NCI-H1417 (cell line): ENCODE data around the gene CTIF.

Experiments used
- DNase-seq, 3 experiments: peaks; one replicate each; lab custom pipeline; 2025; lab: John Stamatoyannopoulos, UW

CTIF gene

DNA sequence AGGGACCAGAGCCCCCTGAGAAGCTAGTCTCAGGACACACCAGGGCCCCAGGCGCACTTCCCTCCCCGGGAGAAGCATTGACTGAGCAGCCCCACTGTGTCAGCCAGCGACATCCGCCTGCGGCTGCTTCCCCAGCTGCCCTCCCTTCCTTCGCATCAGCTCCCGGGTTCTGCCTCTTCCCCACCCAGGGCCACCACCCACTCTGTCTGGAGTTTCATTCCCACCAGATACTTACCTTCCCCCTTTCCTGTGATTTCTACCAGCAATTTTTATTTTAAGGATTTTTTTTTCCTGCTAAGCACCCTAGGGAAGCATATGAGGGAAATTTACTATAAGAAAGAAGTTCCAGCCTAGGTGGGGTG lies 312.7 kb downstream of the CTIF start:
- DNase-seq, result no peak

DNA sequence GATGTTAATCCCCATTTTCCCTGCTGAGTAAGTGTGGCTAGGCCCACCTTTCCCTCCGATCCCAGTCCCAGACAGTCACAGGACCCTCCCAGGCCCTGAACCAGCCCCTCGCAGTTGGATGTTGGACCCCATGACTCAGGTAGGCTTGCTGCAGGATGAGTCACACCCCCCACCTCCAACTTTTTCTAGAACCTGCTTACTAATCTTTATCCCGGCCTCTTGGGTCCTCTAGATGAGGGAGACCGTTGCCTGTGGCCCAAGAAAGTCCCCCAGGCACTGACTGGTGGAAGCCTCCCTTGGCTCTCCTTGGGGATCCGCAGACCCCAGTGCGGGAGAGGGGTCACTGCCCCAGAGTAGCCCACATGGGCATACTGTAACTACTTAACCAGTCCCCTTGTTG lies 313.5 kb downstream of the CTIF start:
- no peak for DNase-seq

GRCh38 chr18:48852794-48853193 lies 314.0 kb downstream of the CTIF start:
- DNase-seq, result no peak

GRCh38 chr18:48853588-48853987 lies 314.8 kb downstream of the CTIF start:
- peak in 2 of 3 experiments; percentile 11 to 39 for DNase-seq

- DNase-seq, result no peak
Measured at GRCh38 chr18:48854780-48855179, 315.9 kb downstream of the CTIF start.

DNA sequence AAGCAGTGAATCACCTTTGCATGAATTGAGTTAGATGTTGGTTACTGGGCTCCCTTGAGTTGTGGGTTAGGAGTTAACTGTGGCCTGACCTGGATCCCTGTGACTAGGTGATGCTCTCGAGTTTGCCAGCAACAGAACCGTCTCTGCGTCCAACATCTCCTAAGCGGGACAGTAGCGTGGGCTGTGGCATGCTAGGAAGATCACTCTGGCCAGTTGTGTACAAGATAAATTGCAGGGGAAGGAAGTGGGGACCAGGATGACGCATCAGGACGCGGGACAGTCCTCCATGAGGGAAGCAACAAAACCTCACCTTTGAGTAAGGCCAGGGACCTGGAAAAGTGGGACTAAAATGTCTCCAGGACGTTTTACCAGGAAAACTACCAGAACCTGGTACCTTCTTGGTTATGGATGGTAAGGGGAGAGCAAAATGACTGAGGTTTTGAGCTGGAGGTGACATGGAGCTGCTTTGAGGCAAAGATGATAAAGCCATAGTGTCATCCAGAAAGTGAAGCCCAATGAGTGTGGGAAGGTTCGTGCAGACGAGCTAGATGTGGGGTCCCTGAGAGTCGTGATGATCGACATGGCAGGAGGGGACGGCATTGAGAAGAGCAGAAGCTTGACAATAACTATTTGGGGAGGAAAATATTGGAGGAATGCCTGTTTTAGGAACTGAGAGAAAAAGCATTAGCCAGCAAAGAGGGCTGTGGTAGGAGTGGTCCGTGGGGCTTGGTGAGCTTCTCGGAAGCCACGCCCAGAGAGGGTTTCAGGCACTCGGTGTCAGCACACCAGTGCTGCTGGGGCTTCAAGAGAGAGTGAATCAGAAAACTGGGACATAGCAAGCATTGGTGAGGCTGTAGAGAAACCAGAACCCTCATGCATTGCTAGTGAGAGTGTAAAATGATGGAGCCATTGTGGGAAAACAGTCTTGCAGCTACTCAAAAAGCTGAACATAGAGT lies 316.9 kb downstream of the CTIF start:
- no peak for DNase-seq

DNA sequence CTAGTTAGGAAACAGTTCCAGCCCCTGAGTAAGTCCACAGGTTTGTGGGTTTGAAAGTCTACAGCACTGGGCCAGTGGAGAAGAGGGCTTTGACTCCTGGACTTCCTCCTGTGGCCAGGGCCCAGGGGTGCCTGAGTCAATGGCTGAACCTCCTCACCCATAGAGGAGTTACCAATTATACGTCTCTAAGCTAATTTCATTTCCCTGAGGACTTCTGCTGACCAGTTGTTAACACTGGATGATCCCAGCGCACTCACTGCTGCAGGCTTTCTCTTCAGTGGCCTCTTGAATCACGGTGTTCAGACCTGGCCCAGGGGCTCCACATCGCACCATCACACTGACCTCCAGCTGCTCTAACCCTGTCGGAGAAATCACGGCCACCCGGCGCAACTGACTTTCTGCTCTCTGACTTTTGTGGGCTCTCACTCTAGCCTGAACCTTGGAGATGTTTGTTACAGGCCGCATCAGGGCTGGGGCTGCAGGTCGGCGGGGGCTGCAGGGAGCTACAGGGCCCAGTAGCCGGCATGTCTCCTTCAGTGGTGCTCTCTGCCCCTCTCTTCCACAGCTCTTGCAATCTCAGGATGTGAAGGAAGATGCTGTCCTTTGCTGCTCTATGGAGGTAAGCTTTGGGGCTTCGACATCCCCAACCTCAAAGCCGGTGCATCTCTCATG lies 318.3 kb downstream of the CTIF start:
- DNase-seq, result no peak

- DNase-seq, result no peak
Measured at GRCh38 chr18:48858676-48859075, 319.8 kb downstream of the CTIF start.

DNA sequence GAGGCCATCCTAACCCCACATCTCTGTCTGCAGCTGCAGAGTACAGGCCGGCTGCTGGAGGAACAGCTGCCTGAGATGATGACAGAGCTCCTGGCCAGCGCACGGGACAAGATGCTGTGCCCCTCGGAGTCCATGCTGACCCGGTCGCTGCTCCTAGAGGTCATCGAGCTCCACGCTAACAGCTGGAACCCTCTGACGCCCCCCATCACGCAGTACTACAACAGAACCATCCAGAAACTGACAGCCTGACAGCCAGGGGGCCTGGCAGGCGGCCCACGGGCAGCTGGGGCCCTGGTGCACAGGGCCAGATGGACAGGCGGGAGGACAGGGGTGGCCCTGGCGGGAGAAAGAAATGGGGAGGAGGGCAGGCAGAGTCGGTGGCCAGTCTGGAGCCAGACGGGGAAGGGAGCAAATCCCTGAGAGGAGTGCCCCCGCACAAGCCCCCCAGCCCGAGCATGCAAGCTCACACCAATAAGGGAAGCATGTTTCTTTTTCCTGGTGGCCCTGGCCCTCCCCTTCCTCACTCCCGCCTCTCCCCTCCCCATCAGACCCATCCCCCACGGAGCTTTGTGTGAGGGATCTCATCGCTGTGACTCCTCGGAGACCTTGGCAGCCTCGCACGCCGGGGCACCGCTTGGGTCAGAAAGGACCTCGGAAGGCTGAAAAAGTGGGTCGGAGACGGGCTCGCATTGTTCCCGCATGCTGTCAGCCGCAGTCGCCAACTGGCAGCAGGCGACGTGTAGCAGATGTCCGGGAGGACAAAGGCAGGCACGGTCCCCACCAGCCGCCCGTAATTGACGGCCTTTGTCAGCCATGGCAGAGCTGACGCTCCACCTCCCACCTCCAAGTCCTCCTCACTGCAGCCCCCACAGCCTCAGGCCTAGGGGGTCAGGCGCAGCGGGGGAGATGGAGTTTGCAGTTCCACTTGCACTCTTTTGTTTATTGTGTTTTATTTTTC lies 320.8 kb downstream of the CTIF start:
- peak in 2 of 3 experiments; percentile 51 to 55 for DNase-seq

DNA sequence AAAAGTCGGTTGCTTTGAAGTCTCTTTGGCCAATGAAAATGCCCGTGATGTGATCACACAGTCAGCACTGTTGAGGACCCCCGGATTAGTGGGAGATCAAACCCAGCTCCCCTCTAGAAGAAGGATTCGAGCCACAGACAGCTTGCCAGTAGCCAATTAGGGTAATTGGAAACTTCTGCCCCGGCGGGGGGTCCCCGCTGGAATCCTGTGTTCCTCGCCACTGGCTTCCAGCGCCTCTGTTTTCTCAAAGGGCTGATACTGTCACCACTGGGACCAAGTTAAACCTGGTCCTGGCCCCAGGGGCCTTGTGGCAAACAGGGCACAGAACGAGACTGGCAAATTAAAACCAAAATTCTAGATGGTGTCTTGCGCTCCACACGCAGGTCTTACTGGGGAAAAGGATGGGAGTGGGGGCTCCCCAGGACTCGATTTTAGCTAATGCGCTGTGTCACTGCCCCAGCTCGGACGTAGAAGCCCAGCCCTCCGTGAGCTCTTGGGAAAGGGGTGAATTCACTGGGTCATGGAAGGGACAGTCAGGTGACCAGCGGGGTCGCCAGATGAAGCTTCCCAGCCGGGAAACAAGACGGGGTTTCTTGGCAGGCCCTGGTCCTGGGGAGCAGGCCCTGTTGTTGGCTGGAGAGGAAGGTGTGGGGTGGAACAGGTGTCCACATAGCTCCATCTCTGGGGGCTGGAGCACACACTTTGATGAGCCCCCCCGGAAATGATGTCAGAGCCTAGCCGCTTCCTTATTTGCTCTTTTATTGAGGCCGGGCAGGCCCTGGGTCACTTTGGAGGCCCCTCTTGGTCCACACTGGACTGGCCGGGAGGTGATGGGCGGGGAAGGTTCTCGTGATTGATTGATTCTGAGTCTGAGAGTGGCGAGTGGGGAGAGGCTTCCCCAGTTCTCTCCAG lies 321.7 kb downstream of the CTIF start:
- DNase-seq, result peak in 1 of 3 experiments; percentile 54

- no peak for DNase-seq
Measured at GRCh38 chr18:48861181-48861708, 322.4 kb downstream of the CTIF start.

DNA sequence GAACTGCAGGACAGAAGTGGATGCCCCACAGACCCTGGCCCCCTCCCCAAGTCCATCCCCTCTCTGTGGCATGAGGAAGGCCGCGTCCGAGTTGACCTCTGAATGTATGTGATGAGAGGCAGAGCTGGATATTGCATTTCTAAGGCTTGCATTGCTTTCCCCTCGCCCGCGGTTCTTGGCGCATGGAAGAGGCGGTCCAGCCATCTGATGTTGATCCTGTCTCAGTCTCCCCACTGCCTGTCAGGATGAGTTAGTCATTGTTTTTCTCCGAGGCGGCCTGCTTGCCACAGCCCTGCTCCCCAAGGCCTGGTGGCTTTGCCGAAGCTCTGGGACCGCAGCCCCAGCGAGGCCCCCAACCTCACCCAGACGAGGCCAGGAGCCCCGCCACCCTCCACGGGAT lies 323.3 kb downstream of the CTIF start:
- no peak for DNase-seq

- no peak for DNase-seq
Measured at GRCh38 chr18:48862678-48863270, 323.9 kb downstream of the CTIF start.

DNA sequence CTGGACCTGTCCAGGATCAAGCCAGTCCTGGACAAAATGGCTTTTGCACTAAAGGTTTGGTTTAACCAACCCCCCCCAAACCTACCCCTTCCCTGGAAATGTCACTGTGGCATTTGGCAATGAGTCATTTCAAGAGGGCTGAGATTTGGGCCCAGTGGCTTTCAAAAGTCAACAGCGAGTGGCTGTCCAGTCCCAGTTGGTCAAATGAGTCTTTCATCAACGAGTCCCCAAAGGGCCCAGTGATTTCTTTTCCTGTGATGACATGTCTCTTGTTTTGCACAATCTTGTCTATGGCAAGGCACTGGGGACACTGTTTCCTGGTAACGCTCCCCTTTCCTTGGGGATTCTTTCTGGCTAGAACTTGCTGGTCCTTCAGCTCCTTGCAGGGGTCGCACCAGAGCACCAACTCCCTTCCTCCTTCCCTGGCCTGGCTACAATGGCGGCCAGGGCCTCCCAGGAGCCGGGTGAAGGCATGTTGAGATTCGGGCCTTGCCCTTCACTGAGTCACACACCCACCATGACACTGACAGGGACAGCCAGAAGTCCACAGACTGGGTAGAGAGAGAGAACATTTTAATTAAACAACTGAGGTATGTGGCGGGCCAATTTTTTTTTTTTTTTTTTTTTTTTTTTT lies 324.7 kb downstream of the CTIF start:
- DNase-seq, result no peak

DNA sequence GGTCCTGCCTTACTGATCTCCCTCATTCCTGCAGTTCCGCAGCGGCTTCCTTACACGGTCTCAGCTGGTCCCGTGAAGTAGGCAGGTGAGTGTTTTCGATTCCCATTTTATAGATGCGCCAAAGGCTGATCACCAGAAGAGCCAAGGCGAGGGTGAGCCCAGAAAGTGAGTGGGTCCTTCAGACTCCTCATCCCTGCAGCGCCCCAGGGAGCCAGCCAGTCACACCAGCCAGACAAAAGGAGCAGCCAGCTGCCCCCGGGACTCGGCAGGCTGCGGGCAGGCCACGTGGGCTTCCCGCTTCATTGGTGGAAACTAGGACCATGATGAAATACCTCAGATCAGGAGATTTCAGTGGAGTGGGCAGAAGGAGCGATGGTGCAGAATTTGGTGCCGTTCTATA lies 326.0 kb downstream of the CTIF start:
- peak in 1 of 3 experiments; percentile 64 for DNase-seq

GRCh38 chr18:48866028-48866733 lies 327.4 kb downstream of the CTIF start:
- peak; percentile 58 to 84 (median 58) for DNase-seq

DNA sequence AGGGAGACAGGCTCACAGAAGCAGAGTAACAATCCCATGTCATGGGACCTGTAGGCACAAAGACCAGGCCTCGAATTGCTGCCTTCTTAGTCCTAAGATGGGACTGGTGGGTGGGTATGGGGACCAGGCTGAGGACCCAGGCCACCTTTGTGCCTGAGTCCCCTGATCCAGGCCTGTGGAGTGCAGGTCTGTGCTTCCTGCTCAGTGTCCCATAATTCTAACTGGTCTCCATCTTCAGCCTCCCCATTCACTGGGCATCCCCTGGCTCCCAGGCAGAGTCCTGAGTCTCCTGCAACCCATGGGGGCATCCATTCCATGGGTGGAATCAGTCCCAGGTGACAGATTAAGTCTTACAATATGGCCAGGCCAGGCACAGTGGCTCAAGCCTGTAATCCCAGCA lies 328.0 kb downstream of the CTIF start:
- no peak for DNase-seq

DNA sequence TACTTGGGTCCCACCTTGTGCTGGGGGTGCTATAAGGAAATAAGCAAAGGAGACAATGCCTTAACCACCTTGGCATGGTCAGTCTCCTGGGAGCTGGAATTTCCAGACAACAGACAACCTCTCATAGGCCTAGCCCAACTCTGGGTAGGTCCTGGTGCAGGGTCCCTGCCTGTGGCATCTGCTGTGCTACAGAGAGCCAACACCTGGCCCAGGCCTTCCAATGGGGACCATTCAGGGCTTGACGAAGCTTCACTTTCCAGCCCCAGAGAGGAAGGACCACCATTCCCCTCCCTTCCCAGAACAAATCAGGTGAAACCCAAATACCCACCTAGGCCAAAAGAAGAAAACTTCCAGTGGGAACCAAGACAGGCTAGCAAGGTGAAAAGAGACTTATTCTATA lies 329.1 kb downstream of the CTIF start:
- DNase-seq, result no peak
